Measurements from ENCODE around the gene GALNT13.

DNA sequence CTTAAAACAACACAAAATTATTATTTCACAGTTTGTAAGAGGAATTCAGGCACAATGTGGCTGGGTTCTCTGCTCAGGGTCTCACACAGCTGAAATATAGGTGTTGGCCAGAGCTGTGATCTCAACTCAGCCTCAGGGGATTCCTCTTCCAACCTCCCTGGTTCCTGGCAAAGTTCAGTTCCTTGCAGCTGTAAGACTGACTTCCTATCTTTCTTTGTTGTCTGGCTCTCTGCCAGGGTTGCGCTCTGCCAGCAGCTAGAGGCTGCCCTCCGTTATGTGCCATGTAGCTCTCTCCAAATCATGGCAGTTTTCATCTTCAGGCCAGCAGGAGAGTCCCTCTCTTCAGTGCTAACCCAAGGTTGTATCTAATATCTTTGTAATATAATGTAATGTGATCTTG, 554.3 kb downstream of the GALNT13 start:
- TF ChIP-seq, protein P1, sequence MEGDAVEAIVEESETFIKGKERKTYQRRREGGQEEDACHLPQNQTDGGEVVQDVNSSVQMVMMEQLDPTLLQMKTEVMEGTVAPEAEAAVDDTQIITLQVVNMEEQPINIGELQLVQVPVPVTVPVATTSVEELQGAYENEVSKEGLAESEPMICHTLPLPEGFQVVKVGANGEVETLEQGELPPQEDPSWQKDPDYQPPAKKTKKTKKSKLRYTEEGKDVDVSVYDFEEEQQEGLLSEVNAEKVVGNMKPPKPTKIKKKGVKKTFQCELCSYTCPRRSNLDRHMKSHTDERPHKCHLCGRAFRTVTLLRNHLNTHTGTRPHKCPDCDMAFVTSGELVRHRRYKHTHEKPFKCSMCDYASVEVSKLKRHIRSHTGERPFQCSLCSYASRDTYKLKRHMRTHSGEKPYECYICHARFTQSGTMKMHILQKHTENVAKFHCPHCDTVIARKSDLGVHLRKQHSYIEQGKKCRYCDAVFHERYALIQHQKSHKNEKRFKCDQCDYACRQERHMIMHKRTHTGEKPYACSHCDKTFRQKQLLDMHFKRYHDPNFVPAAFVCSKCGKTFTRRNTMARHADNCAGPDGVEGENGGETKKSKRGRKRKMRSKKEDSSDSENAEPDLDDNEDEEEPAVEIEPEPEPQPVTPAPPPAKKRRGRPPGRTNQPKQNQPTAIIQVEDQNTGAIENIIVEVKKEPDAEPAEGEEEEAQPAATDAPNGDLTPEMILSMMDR (IDR thresholded peaks at IDR 0.05) = no peak
- no peak for TF ChIP-seq EZH2 (IDR thresholded peaks at IDR 0.05; ENCODE audit: borderline replicate concordance, insufficient read depth, low read depth, low read length, poor library complexity, severe bottlenecking)
